Neural progenitor cell (in vitro differentiated cells): ENCODE data around the gene TRIO. TPM values are rescaled to one million over a fixed set of nuclear protein-coding genes. Genes with fewer than 3 reads are reported as not detected.

Experiments used
- DNase-seq: peaks from one replicate; pipeline ENCODE4 v3.0.0-alpha.2; 2016; ENCODE audit warnings: low spot score
- H2AFZ ChIP-seq: fragments of 200-600 bp; sonication (generic); replicated peaks from 2 replicates; pipeline ENCODE4 v1.6.1; 2016; ENCODE audit warnings: antibody characterized with exemption
- H3F3A ChIP-seq: fragments of 200-600 bp; sonication (generic); 2 replicates; pipeline ENCODE4 v1.6.1; 2016; ENCODE audit warnings: antibody characterized with exemption, low read depth
- H3K27ac ChIP-seq: fragments of 200-600 bp; sonication (generic); 2 replicates; pipeline ENCODE4 v1.5.1; 2016; ENCODE audit warnings: mild to moderate bottlenecking
- H3K27me3 ChIP-seq: fragments of 200-600 bp; sonication (generic); 2 replicates; pipeline ENCODE4 v1.6.1; 2016; ENCODE audit warnings: mild to moderate bottlenecking, moderate library complexity
- H3K36me3 ChIP-seq: fragments of 200-600 bp; sonication (generic); 2 replicates; pipeline ENCODE4 v1.5.1; 2016
- H3K4me1 ChIP-seq: fragments of 200-600 bp; sonication (generic); 2 replicates; pipeline ENCODE4 v1.6.1; 2016; ENCODE audit warnings: mixed run types
- H3K4me2 ChIP-seq: fragments of 200-600 bp; sonication (generic); 2 replicates; pipeline ENCODE4 v1.6.1; 2016
- H3K4me3 ChIP-seq: fragments of 200-600 bp; sonication (generic); 2 replicates; pipeline ENCODE4 v1.5.1; 2016
- H3K79me2 ChIP-seq: fragments of 200-600 bp; sonication (generic); 2 replicates; pipeline ENCODE4 v1.6.1; 2016; ENCODE audit warnings: low read depth
- H3K9ac ChIP-seq: fragments of 200-600 bp; sonication (generic); 2 replicates; pipeline ENCODE4 v1.6.1; 2016
- H3K9me3 ChIP-seq: fragments of 200-600 bp; sonication (generic); 2 replicates; pipeline ENCODE4 v1.5.1; 2016; ENCODE audit warnings: low read depth
- H4K20me1 ChIP-seq: fragments of 200-600 bp; sonication (generic); 2 replicates; pipeline ENCODE4 v1.6.1; 2016; ENCODE audit warnings: low read depth
- H3K27ac Mint-ChIP-seq: 3 replicates; pipeline ENCODE4 v1.8.0; 2021; ENCODE audit warnings: mixed read lengths
- H3K27me3 Mint-ChIP-seq: 2 replicates; pipeline ENCODE4 v1.8.0; 2022; ENCODE audit warnings: low read depth, mild to moderate bottlenecking, inconsistent platforms, moderate library complexity, mixed read lengths; ENCODE audit not compliant: insufficient read depth
- H3K36me3 Mint-ChIP-seq: 3 replicates; pipeline ENCODE4 v1.8.0; 2021; ENCODE audit warnings: mixed read lengths
- H3K4me1 Mint-ChIP-seq: 3 replicates; pipeline ENCODE4 v1.8.0; 2021; ENCODE audit warnings: mixed read lengths
- H3K4me3 Mint-ChIP-seq: 3 replicates; pipeline ENCODE4 v1.8.0; 2021; ENCODE audit warnings: mild to moderate bottlenecking, moderate library complexity, mixed read lengths
- H3K9me3 Mint-ChIP-seq: 3 replicates; pipeline ENCODE4 v1.8.0; 2020; ENCODE audit warnings: mixed read lengths
- EZH2 ChIP-seq: fragments of 200-600 bp; sonication (generic); IDR thresholded peaks from 2 replicates; pipeline ENCODE4 v1.6.1; 2017; ENCODE audit warnings: antibody characterized with exemption, mild to moderate bottlenecking, moderate library complexity
- EZH2phosphoT487 ChIP-seq: fragments of 200-600 bp; sonication (generic); IDR thresholded peaks from 2 replicates; pipeline ENCODE4 v1.6.1; 2017; ENCODE audit warnings: antibody characterized with exemption
- total RNA-seq: library from RNA; depleted of rRNA; stranded (reverse); fragments of >200 nt; gene quantifications from 2 replicates; pipeline ENCODE4 v1.2.3, GENCODE V29; 2015; ENCODE audit warnings: low replicate concordance
- TF ChIP-seq, protein P1 (sequence below): fragments of 200-600 bp; sonication (generic); IDR thresholded peaks from 2 replicates; pipeline ENCODE4 v1.5.1; 2017; ENCODE audit warnings: antibody characterized with exemption, mild to moderate bottlenecking

The TRIO gene
- total RNA-seq, 1 donor from 2014 or later, result 84.7 TPM

GRCh38 chr5:14528926-14529325 is 385.8 kb downstream of the TRIO start:
- no peaks in the 10 kb centered on the region for H3K9me3 ChIP-seq
- H3K27ac ChIP-seq, result no peak overlapping the region
- no peaks in the 10 kb centered on the region for H3K36me3 Mint-ChIP-seq
- peaks cover 2% of the 10 kb centered on the region for H3K9me3 Mint-ChIP-seq
- H2AFZ ChIP-seq, result no peak overlapping the region
- H3K4me2 ChIP-seq, result no peak overlapping the region
- H3K4me1 Mint-ChIP-seq, result no peaks in the 10 kb centered on the region
- TF ChIP-seq EZH2phosphoT487 (no peak), EZH2 (no peak)
- TF ChIP-seq, protein P1, sequence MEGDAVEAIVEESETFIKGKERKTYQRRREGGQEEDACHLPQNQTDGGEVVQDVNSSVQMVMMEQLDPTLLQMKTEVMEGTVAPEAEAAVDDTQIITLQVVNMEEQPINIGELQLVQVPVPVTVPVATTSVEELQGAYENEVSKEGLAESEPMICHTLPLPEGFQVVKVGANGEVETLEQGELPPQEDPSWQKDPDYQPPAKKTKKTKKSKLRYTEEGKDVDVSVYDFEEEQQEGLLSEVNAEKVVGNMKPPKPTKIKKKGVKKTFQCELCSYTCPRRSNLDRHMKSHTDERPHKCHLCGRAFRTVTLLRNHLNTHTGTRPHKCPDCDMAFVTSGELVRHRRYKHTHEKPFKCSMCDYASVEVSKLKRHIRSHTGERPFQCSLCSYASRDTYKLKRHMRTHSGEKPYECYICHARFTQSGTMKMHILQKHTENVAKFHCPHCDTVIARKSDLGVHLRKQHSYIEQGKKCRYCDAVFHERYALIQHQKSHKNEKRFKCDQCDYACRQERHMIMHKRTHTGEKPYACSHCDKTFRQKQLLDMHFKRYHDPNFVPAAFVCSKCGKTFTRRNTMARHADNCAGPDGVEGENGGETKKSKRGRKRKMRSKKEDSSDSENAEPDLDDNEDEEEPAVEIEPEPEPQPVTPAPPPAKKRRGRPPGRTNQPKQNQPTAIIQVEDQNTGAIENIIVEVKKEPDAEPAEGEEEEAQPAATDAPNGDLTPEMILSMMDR, result no peak
- H3K36me3 ChIP-seq, result no peaks in the 10 kb centered on the region
- no peaks in the 10 kb centered on the region for H4K20me1 ChIP-seq
- H3K27me3 ChIP-seq, result no peaks in the 10 kb centered on the region
- H3K27ac Mint-ChIP-seq, result no peak overlapping the region
- H3K4me3 ChIP-seq, result no peak overlapping the region
- no peaks in the 10 kb centered on the region for H3F3A ChIP-seq
- peaks cover 3% of the 10 kb centered on the region for H3K27me3 Mint-ChIP-seq
- H3K79me2 ChIP-seq, result no peaks in the 10 kb centered on the region
- no peak for DNase-seq
- H3K9ac ChIP-seq, result no peak overlapping the region
- H3K4me1 ChIP-seq, result no peaks in the 10 kb centered on the region
- H3K4me3 Mint-ChIP-seq, result no peak overlapping the region

DNA sequence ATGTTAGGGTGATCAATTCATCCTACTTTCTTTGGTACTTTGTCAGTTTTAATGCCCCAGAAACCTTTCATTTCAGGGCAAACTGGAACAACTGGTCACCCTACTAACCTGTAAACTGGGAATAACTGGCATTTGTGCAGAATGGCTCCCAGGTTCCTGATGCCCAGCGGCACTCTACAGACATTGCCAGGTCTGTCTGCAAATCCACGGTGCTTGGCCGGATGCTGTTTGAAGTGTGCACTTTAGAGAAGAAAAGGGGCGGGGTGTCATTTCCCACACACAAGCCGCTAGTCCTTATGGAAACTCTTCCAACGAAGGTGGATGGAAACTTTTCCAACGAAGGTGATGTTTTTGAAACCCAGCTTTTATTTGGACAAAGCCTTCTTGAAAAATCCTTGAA is 388.5 kb downstream of the TRIO start:
- peaks cover 2% of the 10 kb centered on the region for H3K9me3 Mint-ChIP-seq
- H4K20me1 ChIP-seq, result no peaks in the 10 kb centered on the region
- H3K4me1 ChIP-seq, result no peaks in the 10 kb centered on the region
- no peak overlapping the region for H3K27ac ChIP-seq
- no peak overlapping the region for H3K4me2 ChIP-seq
- TF ChIP-seq EZH2, result no peak
- TF ChIP-seq, protein P1, result no peak
- TF ChIP-seq EZH2phosphoT487, result no peak
- H3K79me2 ChIP-seq, result no peaks in the 10 kb centered on the region
- DNase-seq, result no peak
- H3F3A ChIP-seq, result no peaks in the 10 kb centered on the region
- H2AFZ ChIP-seq, result no peak overlapping the region
- peaks cover 3% of the 10 kb centered on the region for H3K27me3 Mint-ChIP-seq
- H3K9ac ChIP-seq, result no peak overlapping the region
- no peaks in the 10 kb centered on the region for H3K36me3 Mint-ChIP-seq
- no peak overlapping the region for H3K4me3 Mint-ChIP-seq
- H3K4me1 Mint-ChIP-seq, result peaks cover 4% of the 10 kb centered on the region
- no peak overlapping the region for H3K27ac Mint-ChIP-seq
- H3K4me3 ChIP-seq, result no peak overlapping the region
- H3K27me3 ChIP-seq, result no peaks in the 10 kb centered on the region
- no peaks in the 10 kb centered on the region for H3K36me3 ChIP-seq
- no peaks in the 10 kb centered on the region for H3K9me3 ChIP-seq

DNA sequence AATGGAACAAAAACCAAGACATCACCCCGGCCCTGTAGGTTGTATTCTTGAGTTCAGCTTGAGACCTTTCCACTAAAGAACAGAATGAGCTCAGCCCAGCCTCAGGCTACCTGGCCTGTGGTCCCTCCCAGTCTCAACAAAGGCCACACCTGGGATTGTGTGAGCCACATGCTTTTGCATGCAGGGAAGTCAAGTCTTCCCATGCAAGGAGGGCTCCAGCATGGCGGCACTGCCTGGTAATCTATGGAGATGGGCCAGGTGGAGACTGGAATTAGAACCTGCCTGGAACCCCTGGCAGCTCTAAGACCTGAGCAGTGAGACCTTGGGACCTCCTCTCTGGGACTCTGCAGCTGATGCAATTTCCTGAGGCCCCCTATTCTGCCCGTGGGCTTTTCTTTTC is 389.0 kb downstream of the TRIO start:
- no peaks in the 10 kb centered on the region for H4K20me1 ChIP-seq
- peaks cover 3% of the 10 kb centered on the region for H3K27me3 Mint-ChIP-seq
- no peak for DNase-seq

More for the DNA sequence above, 389.0 kb downstream of the TRIO start:
- Histone ChIP-seq H3K9ac (no peak overlapping the region), H3K4me3 (no peak overlapping the region), H3K36me3 (no peaks in the 10 kb centered on the region), H2AFZ (no peak overlapping the region), H3K9me3 (no peaks in the 10 kb centered on the region), H3K27ac (no peak overlapping the region), H3K4me2 (no peak overlapping the region), H3K4me1 (no peaks in the 10 kb centered on the region), H3K79me2 (no peaks in the 10 kb centered on the region), H3K27me3 (no peaks in the 10 kb centered on the region), H3F3A (no peaks in the 10 kb centered on the region)
- no peak overlapping the region for H3K4me3 Mint-ChIP-seq
- H3K36me3 Mint-ChIP-seq, result no peaks in the 10 kb centered on the region
- no peak overlapping the region for H3K27ac Mint-ChIP-seq
- H3K9me3 Mint-ChIP-seq, result peaks cover 2% of the 10 kb centered on the region
- TF ChIP-seq, protein P1, result no peak
- no peak for TF ChIP-seq EZH2phosphoT487
- TF ChIP-seq EZH2, result no peak
- peaks cover 4% of the 10 kb centered on the region for H3K4me1 Mint-ChIP-seq
